Stimulated activated CD8-positive, alpha-beta memory T cell treated with anti-CD3 and anti-CD28 coated beads, Interleukin-15, amount 100 ng/mL, for 48 hours (primary cell): ENCODE measurements around the gene PDZD4.
"Not testable (repeated sequence)": the region's sequence is repeated elsewhere in the genome, so short reads cannot be mapped to it uniquely, and the experiment has no call there.

ENCODE experiments used
- DNase-seq, 2 donors: peaks; one replicate each; pipeline ENCODE4 v3.0.0-alpha.2; 2020; ENCODE audit warnings: low read depth in 2 of 2

PDZD4 gene

GRCh38 chrX:153832728-153833127 is 2.4 kb upstream of the PDZD4 start:
- DNase-seq = no peak

- no peak for DNase-seq
Measured at GRCh38 chrX:153831429-153832150, 1.2 kb upstream of the PDZD4 start.

- DNase-seq = no peak
Measured at GRCh38 chrX:153830640-153831428, 490 bp upstream of the PDZD4 start.

GRCh38 chrX:153829549-153829798 is 870 bp downstream of the PDZD4 start:
- DNase-seq = no peak

- no peak for DNase-seq
Measured at GRCh38 chrX:153828723-153829548, 1.4 kb downstream of the PDZD4 start.

GRCh38 chrX:153828308-153828707 is 2.0 kb downstream of the PDZD4 start:
- DNase-seq = no peak

- DNase-seq = no peak
Measured at GRCh38 chrX:153827903-153828302, 2.4 kb downstream of the PDZD4 start.

GRCh38 chrX:153827016-153827415 is 3.3 kb downstream of the PDZD4 start:
- DNase-seq = no peak

- DNase-seq = no peak
Measured at GRCh38 chrX:153825042-153825441, 5.3 kb downstream of the PDZD4 start.

- DNase-seq = no peak
Measured at GRCh38 chrX:153824348-153824747, 6.0 kb downstream of the PDZD4 start.

GRCh38 chrX:153821066-153821465 is 9.3 kb downstream of the PDZD4 start:
- no peak for DNase-seq

- no peak for DNase-seq
Measured at GRCh38 chrX:153820601-153821000, 9.7 kb downstream of the PDZD4 start.

GRCh38 chrX:153819384-153820040 is 10.8 kb downstream of the PDZD4 start:
- no peak for DNase-seq

GRCh38 chrX:153818571-153819383 is 11.6 kb downstream of the PDZD4 start:
- DNase-seq = peak in 1 of 2 donors; percentile 19

- DNase-seq = not testable (repeated sequence)
Measured at GRCh38 chrX:153818064-153818463, 12.3 kb downstream of the PDZD4 start.

- no peak for DNase-seq
Measured at GRCh38 chrX:153816831-153817690, 13.3 kb downstream of the PDZD4 start.

- no peak for DNase-seq
Measured at GRCh38 chrX:153814591-153815315, 15.6 kb downstream of the PDZD4 start.

- no peak for DNase-seq
Measured at GRCh38 chrX:153813161-153813560, 17.2 kb downstream of the PDZD4 start.

GRCh38 chrX:153812220-153812619 is 18.1 kb downstream of the PDZD4 start:
- no peak for DNase-seq

- no peak for DNase-seq
Measured at GRCh38 chrX:153807976-153808375, 22.4 kb downstream of the PDZD4 start.
